ENCODE data around the gene MRPL37.

The MRPL37 gene

GRCh38 chr1:54265126-54265525 lies 65.2 kb downstream of the MRPL37 start:
- DNase-seq (ENCODE audit: low read depth) = no peak

DNA sequence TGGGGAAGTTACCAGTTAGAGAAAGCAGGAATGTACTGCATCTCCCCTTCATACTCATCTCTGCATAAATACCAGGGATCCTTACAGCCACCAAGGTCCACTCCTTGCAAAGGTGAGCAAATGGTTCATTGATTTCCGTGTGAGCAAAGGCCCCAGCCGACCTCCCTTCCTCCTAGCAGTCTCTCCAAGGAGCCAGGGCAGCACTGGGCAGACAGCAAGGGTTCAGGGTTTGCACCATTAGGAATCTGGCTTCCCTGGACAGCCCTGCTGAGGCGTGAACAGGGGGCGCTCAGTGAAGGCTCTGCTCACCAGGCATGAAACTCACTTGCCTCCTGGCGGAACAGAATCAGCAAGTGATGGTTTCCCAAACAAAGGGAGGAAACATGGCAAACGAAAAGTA lies 65.7 kb downstream of the MRPL37 start:
- DNase-seq (ENCODE audit: low read depth) = no peak

GRCh38 chr1:54266195-54266594 lies 66.2 kb downstream of the MRPL37 start:
- no peak for DNase-seq (ENCODE audit: low read depth)

GRCh38 chr1:54266908-54267307 lies 66.9 kb downstream of the MRPL37 start:
- DNase-seq (ENCODE audit: low read depth) = no peak

Measured in EH (cell line).